ENCODE measurements around the gene L2HGDH.

DNA sequence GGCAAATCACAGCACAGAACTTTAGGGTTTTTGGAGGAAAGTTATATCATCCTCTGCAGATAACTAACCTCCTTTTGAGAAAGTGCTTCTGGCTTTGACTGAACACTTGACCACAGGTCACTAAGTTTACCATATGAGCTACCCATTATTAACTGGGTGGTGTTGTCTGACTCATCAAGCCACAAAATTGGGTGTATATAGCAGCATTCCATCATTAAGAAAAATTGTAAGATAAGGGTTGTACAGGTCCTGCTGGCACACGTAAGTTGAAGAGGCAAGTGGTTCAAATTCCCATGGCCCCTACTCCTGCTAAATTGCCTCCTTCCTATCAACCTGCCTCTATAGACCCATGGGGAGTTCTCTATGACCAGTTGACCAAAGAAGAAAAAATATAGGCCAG is 39.5 kb downstream of the L2HGDH start:
- TF ChIP-seq, protein P1, sequence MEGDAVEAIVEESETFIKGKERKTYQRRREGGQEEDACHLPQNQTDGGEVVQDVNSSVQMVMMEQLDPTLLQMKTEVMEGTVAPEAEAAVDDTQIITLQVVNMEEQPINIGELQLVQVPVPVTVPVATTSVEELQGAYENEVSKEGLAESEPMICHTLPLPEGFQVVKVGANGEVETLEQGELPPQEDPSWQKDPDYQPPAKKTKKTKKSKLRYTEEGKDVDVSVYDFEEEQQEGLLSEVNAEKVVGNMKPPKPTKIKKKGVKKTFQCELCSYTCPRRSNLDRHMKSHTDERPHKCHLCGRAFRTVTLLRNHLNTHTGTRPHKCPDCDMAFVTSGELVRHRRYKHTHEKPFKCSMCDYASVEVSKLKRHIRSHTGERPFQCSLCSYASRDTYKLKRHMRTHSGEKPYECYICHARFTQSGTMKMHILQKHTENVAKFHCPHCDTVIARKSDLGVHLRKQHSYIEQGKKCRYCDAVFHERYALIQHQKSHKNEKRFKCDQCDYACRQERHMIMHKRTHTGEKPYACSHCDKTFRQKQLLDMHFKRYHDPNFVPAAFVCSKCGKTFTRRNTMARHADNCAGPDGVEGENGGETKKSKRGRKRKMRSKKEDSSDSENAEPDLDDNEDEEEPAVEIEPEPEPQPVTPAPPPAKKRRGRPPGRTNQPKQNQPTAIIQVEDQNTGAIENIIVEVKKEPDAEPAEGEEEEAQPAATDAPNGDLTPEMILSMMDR (conservative IDR thresholded peaks at IDR 0.05; ENCODE audit: low read length), result no peak
- TF ChIP-seq EZH2phosphoT487 (IDR thresholded peaks at IDR 0.05; ENCODE audit: borderline replicate concordance, low read depth, low read length), result no peak
